Esophagus muscularis mucosa (tissue), 4 donors: ENCODE results near the gene NEUROD4. TPM values are rescaled to one million over a fixed set of nuclear protein-coding genes. Genes with fewer than 3 reads are reported as not detected.

Experiments used
- DNase-seq: peaks from one replicate; pipeline ENCODE4 v3.0.0-alpha.2; 2017; ENCODE audit errors: extremely low spot score
- H3K27ac ChIP-seq, 4 donors: fragments of 200-600 bp; sonication (generic); replicated peaks in 1 of 4; 1 replicate in 3 of 4; 2 replicates in 1 of 4; pipeline ENCODE4 v1.5.1; 2016 to 2019; ENCODE audit warnings: mild to moderate bottlenecking in 1 of 4
- H3K27me3 ChIP-seq, 4 donors: fragments of 200-600 bp; sonication (generic); one replicate each; pipeline versions ENCODE4 v1.5.1 to v1.6.0; 2016 to 2019
- H3K36me3 ChIP-seq, 4 donors: fragments of 200-600 bp; sonication (generic); one replicate each; pipeline ENCODE4 v1.5.1; 2016 to 2019
- H3K4me1 ChIP-seq, 4 donors: fragments of 200-600 bp; sonication (generic); one replicate each; pipeline ENCODE4 v1.5.1; 2016 to 2019
- H3K4me3 ChIP-seq, 4 donors: fragments of 200-600 bp; sonication (generic); 1 replicate in 2 of 4; 2 replicates in 2 of 4; pipeline ENCODE4 v1.5.1; 2016 to 2019; ENCODE audit warnings: mild to moderate bottlenecking in 4 of 4, moderate library complexity in 1 of 4
- H3K9me3 ChIP-seq, 4 donors: fragments of 200-600 bp; sonication (generic); 1 replicate in 3 of 4; 2 replicates in 1 of 4; pipeline ENCODE4 v1.5.1; 2016 to 2019
- CTCF ChIP-seq, 3 experiments: fragments of 200-600 bp in 2 of 3; fragments of 450-650 bp in 1 of 3; sonication (generic) in 2 of 3; IDR thresholded peaks; one replicate each; pipeline ENCODE4 v1.5.1; 2017 to 2019; ENCODE audit warnings: antibody characterized with exemption in 3 of 3, mild to moderate bottlenecking in 2 of 3, moderate library complexity in 1 of 3
- EP300 ChIP-seq: sonication (generic); formaldehyde crosslinking; IDR thresholded peaks from one replicate; pipeline ENCODE4 v1.6.1; 2017; ENCODE audit warnings: antibody characterized with exemption
- POLR2A ChIP-seq: fragments of 450-650 bp; IDR thresholded peaks from one replicate; pipeline ENCODE4 v1.6.1; 2017; ENCODE audit warnings: antibody characterized with exemption, moderate library complexity, mild to moderate bottlenecking, low read depth
- POLR2AphosphoS5 ChIP-seq, 2 donors: sonication (generic); formaldehyde crosslinking; IDR thresholded peaks; one replicate each; pipeline ENCODE4 v1.6.1; 2017; ENCODE audit warnings: antibody characterized with exemption in 2 of 2
- WGBS: methylation state at CpG from one replicate; pipeline ENCODE4 v1.1.5; 2018; 5-methylcytosine and 5-hydroxymethylcytosine counted together
- intact Hi-C: fragments of 100-400 bp; cut with DNase I; formaldehyde crosslinking; loops from one replicate; pipeline ENCODE4 v1.15.1; 2023
- total RNA-seq, 4 donors: library from RNA; depleted of rRNA; stranded (reverse); fragments of >200 nt; gene quantifications; one replicate each; pipeline versions ENCODE4 v1.1.0 to v1.2.1, GENCODE V29; 2016

Gene NEUROD4
- total RNA-seq, 4 donors from 2014 or later = not detected

GRCh38 chr12:54993181-54993835 is 26.5 kb upstream of the NEUROD4 start:
- H3K27me3 ChIP-seq = no peaks in the 10 kb centered on the region
- H3K9me3 ChIP-seq = no peaks in the 10 kb centered on the region
- no peak overlapping the region for H3K27ac ChIP-seq
- peak; percentile 82 for DNase-seq
- no peaks in the 10 kb centered on the region for H3K36me3 ChIP-seq
- peaks cover 0 to 14% (median 11%) of the 10 kb centered on the region in 4 donors for H3K4me1 ChIP-seq
- WGBS = 25% methylated on average over 12 of the region's 12 CpGs
- TF ChIP-seq EP300 = no peak
- peak; percentile 84 to 93 (median 89) for TF ChIP-seq CTCF (IDR thresholded peaks at IDR 0.05)
- intact Hi-C loops = loop anchor here (2.0 to 5.0 kb wide), 2 partner anchors 79 to 149 kb away; no protein-coding TSS in a partner anchor
- H3K4me3 ChIP-seq = no peak overlapping the region

GRCh38 chr12:54996205-54996604 is 23.6 kb upstream of the NEUROD4 start:
- Histone ChIP-seq H3K27me3 (no peaks in the 10 kb centered on the region), H3K4me3 (no peak overlapping the region), H3K27ac (no peak overlapping the region), H3K36me3 (no peaks in the 10 kb centered on the region), H3K9me3 (no peaks in the 10 kb centered on the region), H3K4me1 (peaks cover 0 to 3% (median 0%) of the 10 kb centered on the region in 4 donors)
- WGBS = 45% methylated on average over 5 of the region's 5 CpGs
- peak; percentile 80 for DNase-seq
- intact Hi-C loops = no loop called here
- TF ChIP-seq EP300 = no peak
- no peak for TF ChIP-seq CTCF (IDR thresholded peaks at IDR 0.05)
- TF ChIP-seq POLR2A = no peak
- no peak for TF ChIP-seq POLR2AphosphoS5 (IDR thresholded peaks at IDR 0.05)

- intact Hi-C loops = no loop called here
- peak; percentile 62 for DNase-seq
- WGBS = 66% methylated on average over 4 of the region's 4 CpGs
- Histone ChIP-seq H3K27ac (no peak overlapping the region), H3K27me3 (peaks cover 0 to 6% (median 0%) of the 10 kb centered on the region in 4 donors), H3K9me3 (no peaks in the 10 kb centered on the region), H3K4me1 (no peaks in the 10 kb centered on the region), H3K4me3 (no peak overlapping the region), H3K36me3 (no peaks in the 10 kb centered on the region)
- TF ChIP-seq EP300 (no peak), POLR2A (no peak), CTCF (IDR thresholded peaks at IDR 0.05) (no peak), POLR2AphosphoS5 (IDR thresholded peaks at IDR 0.05) (no peak)
Measured at GRCh38 chr12:54997929-54998522, 21.7 kb upstream of the NEUROD4 start.

- Histone ChIP-seq H3K27me3 (peaks cover 0 to 13% (median 0%) of the 10 kb centered on the region in 4 donors), H3K4me1 (no peaks in the 10 kb centered on the region), H3K4me3 (no peak overlapping the region), H3K27ac (no peak overlapping the region), H3K9me3 (no peaks in the 10 kb centered on the region), H3K36me3 (no peaks in the 10 kb centered on the region)
- peak; percentile 60 for DNase-seq
- TF ChIP-seq EP300 = no peak
- no peak for TF ChIP-seq POLR2A
- no peak for TF ChIP-seq CTCF (IDR thresholded peaks at IDR 0.05)
- TF ChIP-seq POLR2AphosphoS5 (IDR thresholded peaks at IDR 0.05) = no peak
- intact Hi-C loops = no loop called here
- WGBS = 68% methylated on average over 5 of the region's 5 CpGs
Measured at GRCh38 chr12:54998958-54999510, 20.7 kb upstream of the NEUROD4 start.
